ENCODE measurements around the gene PCDHA7. TPM values are rescaled to one million over a fixed set of nuclear protein-coding genes. Genes with fewer than 3 reads are reported as not detected.
A peak's percentile ranks its signal among the peaks of the same experiment; 100 is the strongest.

Gene PCDHA7
- total RNA-seq, 2 donors from 2014 or later = 2.5 to 6.6 TPM

DNA sequence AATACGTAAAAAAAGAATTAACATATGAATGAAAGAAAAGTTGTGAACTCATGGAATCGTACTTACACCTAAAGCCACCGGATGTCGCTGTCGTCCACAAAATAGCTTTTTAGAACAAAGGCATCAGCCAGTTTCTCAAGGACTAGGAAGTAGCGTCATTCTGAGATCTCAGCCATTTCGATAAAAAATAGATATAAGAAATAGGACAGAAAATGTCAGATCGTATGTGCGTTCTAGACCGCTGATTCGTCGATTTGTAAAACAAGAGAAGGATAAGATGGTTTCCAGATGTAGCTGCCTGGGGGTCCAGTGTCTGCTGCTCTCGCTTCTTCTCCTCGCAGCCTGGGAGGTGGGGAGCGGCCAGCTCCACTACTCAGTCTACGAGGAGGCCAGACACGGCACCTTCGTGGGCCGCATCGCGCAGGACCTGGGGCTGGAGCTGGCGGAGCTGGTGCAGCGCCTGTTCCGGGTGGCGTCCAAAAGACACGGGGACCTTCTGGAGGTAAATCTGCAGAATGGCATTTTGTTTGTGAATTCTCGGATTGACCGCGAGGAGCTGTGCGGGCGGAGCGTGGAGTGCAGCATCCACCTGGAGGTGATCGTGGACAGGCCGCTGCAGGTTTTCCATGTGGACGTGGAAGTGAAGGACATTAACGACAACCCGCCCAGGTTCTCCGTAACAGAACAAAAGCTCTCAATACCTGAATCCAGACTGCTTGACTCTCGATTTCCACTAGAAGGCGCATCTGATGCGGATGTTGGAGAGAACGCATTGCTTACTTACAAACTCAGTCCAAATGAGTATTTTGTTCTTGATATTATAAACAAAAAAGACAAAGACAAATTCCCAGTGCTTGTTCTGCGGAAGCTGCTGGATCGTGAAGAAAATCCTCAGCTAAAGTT is 22.0 kb downstream of the PCDHA7 start, which contains the start of gene PCDHA10:
Gene PCDHA10, plus strand, starts transcription at position 126 of the 903 bp plus-strand sequence. Its CDS starts 152 bp downstream, at position 278.
- Histone ChIP-seq H3K9ac (ENCODE audit: extremely low read depth, low read length, poor library complexity, severe bottlenecking) (no peak within 1 kb of the TSS), H3K27ac (ENCODE audit: low read depth, low read length) (no peak within 1 kb of the TSS), H3K27me3 (ENCODE audit: control insufficient read depth, insufficient read depth, low read length, poor library complexity, severe bottlenecking) (no peaks in the 10 kb centered on the region), H3K9me3 (ENCODE audit: control insufficient read depth, low read length) (peaks cover 5% of the 10 kb centered on the region), H3K4me3 (ENCODE audit: low read length) (no peak within 1 kb of the TSS), H3K36me3 (ENCODE audit: control insufficient read depth, insufficient read depth, low read length) (no peaks in the 10 kb centered on the region), H3K4me1 (ENCODE audit: control insufficient read depth, insufficient read depth, low read length) (no peaks in the 10 kb centered on the region)
- peaks cover 28% of the 10 kb centered on the region for H3K36me3 Mint-ChIP-seq (ENCODE audit: low read depth)
- DNase-seq = peak; percentile 82
- peaks cover 6% of the 10 kb centered on the region for H3K4me1 Mint-ChIP-seq
- H3K27ac Mint-ChIP-seq = peak within 1 kb of the TSS; percentile 98
- H3K27me3 Mint-ChIP-seq (ENCODE audit: insufficient read depth) = no peaks in the 10 kb centered on the region
- peaks cover 23% of the 10 kb centered on the region for H3K9me3 Mint-ChIP-seq
- WGBS, 2 experiments (ENCODE audit: insufficient coverage in 1 of 2, insufficient read length in 1 of 2) = 90 to 91% methylated on average over 27 to 44 of the region's 44 CpGs
- TF ChIP-seq, protein P1, sequence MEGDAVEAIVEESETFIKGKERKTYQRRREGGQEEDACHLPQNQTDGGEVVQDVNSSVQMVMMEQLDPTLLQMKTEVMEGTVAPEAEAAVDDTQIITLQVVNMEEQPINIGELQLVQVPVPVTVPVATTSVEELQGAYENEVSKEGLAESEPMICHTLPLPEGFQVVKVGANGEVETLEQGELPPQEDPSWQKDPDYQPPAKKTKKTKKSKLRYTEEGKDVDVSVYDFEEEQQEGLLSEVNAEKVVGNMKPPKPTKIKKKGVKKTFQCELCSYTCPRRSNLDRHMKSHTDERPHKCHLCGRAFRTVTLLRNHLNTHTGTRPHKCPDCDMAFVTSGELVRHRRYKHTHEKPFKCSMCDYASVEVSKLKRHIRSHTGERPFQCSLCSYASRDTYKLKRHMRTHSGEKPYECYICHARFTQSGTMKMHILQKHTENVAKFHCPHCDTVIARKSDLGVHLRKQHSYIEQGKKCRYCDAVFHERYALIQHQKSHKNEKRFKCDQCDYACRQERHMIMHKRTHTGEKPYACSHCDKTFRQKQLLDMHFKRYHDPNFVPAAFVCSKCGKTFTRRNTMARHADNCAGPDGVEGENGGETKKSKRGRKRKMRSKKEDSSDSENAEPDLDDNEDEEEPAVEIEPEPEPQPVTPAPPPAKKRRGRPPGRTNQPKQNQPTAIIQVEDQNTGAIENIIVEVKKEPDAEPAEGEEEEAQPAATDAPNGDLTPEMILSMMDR (conservative IDR thresholded peaks at IDR 0.05) = peak; percentile 80
- H3K4me3 Mint-ChIP-seq = peak within 1 kb of the TSS; percentile 96

DNA sequence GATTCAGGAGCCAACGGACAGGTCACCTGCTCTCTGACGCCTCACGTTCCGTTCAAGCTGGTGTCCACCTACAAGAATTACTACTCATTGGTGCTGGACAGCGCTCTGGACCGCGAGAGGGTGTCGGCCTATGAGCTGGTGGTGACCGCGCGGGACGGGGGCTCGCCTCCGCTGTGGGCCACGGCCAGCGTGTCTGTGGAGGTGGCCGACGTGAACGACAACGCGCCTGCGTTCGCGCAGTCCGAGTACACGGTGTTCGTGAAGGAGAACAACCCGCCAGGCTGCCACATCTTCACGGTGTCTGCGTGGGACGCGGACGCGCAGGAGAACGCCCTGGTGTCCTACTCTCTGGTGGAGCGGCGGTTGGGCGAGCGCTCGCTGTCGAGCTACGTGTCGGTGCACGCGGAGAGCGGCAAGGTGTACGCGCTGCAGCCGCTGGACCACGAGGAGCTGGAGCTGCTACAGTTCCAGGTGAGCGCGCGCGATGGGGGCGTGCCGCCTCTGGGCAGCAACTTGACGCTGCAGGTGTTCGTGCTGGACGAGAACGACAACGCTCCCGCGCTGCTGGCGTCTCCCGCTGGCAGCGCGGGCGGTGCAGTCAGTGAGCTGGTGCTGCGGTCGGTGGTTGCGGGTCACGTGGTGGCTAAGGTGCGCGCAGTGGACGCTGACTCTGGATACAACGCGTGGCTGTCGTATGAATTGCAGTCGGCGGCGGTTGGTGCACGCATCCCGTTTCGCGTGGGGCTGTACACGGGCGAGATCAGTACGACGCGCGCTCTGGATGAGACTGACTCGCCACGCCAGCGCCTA is 23.3 kb downstream of the PCDHA7 start:
- no peaks in the 10 kb centered on the region for H3K36me3 ChIP-seq (ENCODE audit: control insufficient read depth, insufficient read depth, low read length)
- Mint-ChIP-seq H3K36me3 (ENCODE audit: low read depth) (peaks cover 41% of the 10 kb centered on the region), H3K27me3 (ENCODE audit: insufficient read depth) (no peaks in the 10 kb centered on the region), H3K9me3 (peaks cover 37% of the 10 kb centered on the region), H3K27ac (no peak overlapping the region), H3K4me3 (peak overlapping the region; percentile 96), H3K4me1 (peaks cover 6% of the 10 kb centered on the region)
- DNase-seq = peak; percentile 42
- peaks cover 5% of the 10 kb centered on the region for H3K9me3 ChIP-seq (ENCODE audit: control insufficient read depth, low read length)
- 97 to 99% methylated on average over 77 to 94 of the region's 94 CpGs for WGBS, 2 experiments (ENCODE audit: insufficient coverage in 1 of 2, insufficient read length in 1 of 2)
- no peaks in the 10 kb centered on the region for H3K27me3 ChIP-seq (ENCODE audit: control insufficient read depth, insufficient read depth, low read length, poor library complexity, severe bottlenecking)
- H3K4me1 ChIP-seq (ENCODE audit: control insufficient read depth, insufficient read depth, low read length) = no peaks in the 10 kb centered on the region
- H3K4me3 ChIP-seq (ENCODE audit: low read length) = no peak overlapping the region
- no peak overlapping the region for H3K27ac ChIP-seq (ENCODE audit: low read depth, low read length)
- no peak overlapping the region for H3K9ac ChIP-seq (ENCODE audit: extremely low read depth, low read length, poor library complexity, severe bottlenecking)
- TF ChIP-seq, protein P1 (conservative IDR thresholded peaks at IDR 0.05) = no peak

DNA sequence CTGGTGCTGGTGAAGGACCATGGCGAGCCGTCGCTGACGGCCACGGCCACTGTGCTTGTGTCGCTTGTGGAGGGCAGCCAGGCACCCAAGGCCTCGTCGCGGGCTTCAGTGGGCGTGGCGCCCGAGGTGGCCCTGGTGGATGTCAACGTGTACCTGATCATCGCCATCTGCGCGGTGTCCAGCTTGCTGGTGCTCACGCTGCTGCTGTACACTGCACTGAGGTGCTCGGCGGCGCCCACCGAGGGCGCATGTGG is 23.8 kb downstream of the PCDHA7 start:
- H3K9me3 Mint-ChIP-seq = peaks cover 42% of the 10 kb centered on the region
- no peak for DNase-seq
- H3K36me3 Mint-ChIP-seq (ENCODE audit: low read depth) = peaks cover 47% of the 10 kb centered on the region
- WGBS, 2 experiments (ENCODE audit: insufficient coverage in 1 of 2, insufficient read length in 1 of 2) = 93 to 94% methylated on average over 6 to 22 of the region's 22 CpGs
- H3K4me1 Mint-ChIP-seq = peaks cover 6% of the 10 kb centered on the region
- no peak overlapping the region for H3K27ac ChIP-seq (ENCODE audit: low read depth, low read length)
- H3K9me3 ChIP-seq (ENCODE audit: control insufficient read depth, low read length) = peaks cover 5% of the 10 kb centered on the region
- no peaks in the 10 kb centered on the region for H3K27me3 ChIP-seq (ENCODE audit: control insufficient read depth, insufficient read depth, low read length, poor library complexity, severe bottlenecking)
- H3K4me3 ChIP-seq (ENCODE audit: low read length) = no peak overlapping the region
- H3K36me3 ChIP-seq (ENCODE audit: control insufficient read depth, insufficient read depth, low read length) = no peaks in the 10 kb centered on the region
- H3K4me1 ChIP-seq (ENCODE audit: control insufficient read depth, insufficient read depth, low read length) = no peaks in the 10 kb centered on the region
- H3K27ac Mint-ChIP-seq = no peak overlapping the region
- H3K27me3 Mint-ChIP-seq (ENCODE audit: insufficient read depth) = no peaks in the 10 kb centered on the region
- TF ChIP-seq, protein P1 (conservative IDR thresholded peaks at IDR 0.05) = no peak
- no peak overlapping the region for H3K4me3 Mint-ChIP-seq
- H3K9ac ChIP-seq (ENCODE audit: extremely low read depth, low read length, poor library complexity, severe bottlenecking) = no peak overlapping the region

Data from endodermal cell (in vitro differentiated cells).